Hematopoietic multipotent progenitor cell treated with erythropoietin and hydrocortisone succinate and interleukin-3 and kit ligand, for 4 days (in vitro differentiated cells): Measurements from ENCODE around the gene MAP3K12.
A peak's percentile ranks its signal among the peaks of the same experiment; 100 is the strongest.
"Not testable (repeated sequence)": the region's sequence is repeated elsewhere in the genome, so short reads cannot be mapped to it uniquely, and the experiment has no call there.

Source experiments
- DNase-seq: peaks from one replicate; pipeline ENCODE4 v3.0.0-alpha.2; 2015

The MAP3K12 gene

GRCh38 chr12:53466640-53467039, 32.6 kb downstream of the MAP3K12 start:
- no peak for DNase-seq

- no peak for DNase-seq
These were observed 33.6 kb downstream of the MAP3K12 start for GRCh38 chr12:53465679-53466078.

- DNase-seq = no peak
These were observed 34.4 kb downstream of the MAP3K12 start for GRCh38 chr12:53464685-53465418.

- no peak for DNase-seq
These were observed 35.3 kb downstream of the MAP3K12 start for GRCh38 chr12:53463802-53464560.

- DNase-seq = no peak
These were observed 36.3 kb downstream of the MAP3K12 start for GRCh38 chr12:53462935-53463334.

GRCh38 chr12:53461591-53461990, 37.7 kb downstream of the MAP3K12 start:
- DNase-seq = no peak

GRCh38 chr12:53461059-53461458, 38.2 kb downstream of the MAP3K12 start:
- no peak for DNase-seq

- DNase-seq = no peak
These were observed 40.2 kb downstream of the MAP3K12 start for GRCh38 chr12:53459097-53459496.

- DNase-seq = no peak
These were observed 42.4 kb downstream of the MAP3K12 start for GRCh38 chr12:53456654-53457366.

GRCh38 chr12:53454707-53455106, 44.6 kb downstream of the MAP3K12 start:
- no peak for DNase-seq

- DNase-seq = no peak
These were observed 45.2 kb downstream of the MAP3K12 start for GRCh38 chr12:53453953-53454640.

- peak; percentile 92 for DNase-seq
These were observed 46.8 kb downstream of the MAP3K12 start for GRCh38 chr12:53452159-53453077.

GRCh38 chr12:53451661-53452158, 47.5 kb downstream of the MAP3K12 start, which contains the start of gene PCBP2:
TSS of gene PCBP2 (plus strand) at chr12:53452102. CDS start at chr12:53454801, 2,699 bp downstream.
- DNase-seq = peak; percentile 100

- DNase-seq = no peak
These were observed 48.3 kb downstream of the MAP3K12 start for GRCh38 chr12:53450936-53451335.

- not testable (repeated sequence) for DNase-seq
These were observed 54.5 kb downstream of the MAP3K12 start for GRCh38 chr12:53444593-53445325.

- DNase-seq = no peak
These were observed 55.3 kb downstream of the MAP3K12 start for GRCh38 chr12:53443955-53444354.

- peak; percentile 100 for DNase-seq
These were observed 58.0 kb downstream of the MAP3K12 start, which contains the start of gene PRR13 for GRCh38 chr12:53441040-53441833. TSS of gene PRR13 (plus strand) at chr12:53441734. CDS start at chr12:53442715, 981 bp downstream.

- not testable (repeated sequence) for DNase-seq
These were observed 59.7 kb downstream of the MAP3K12 start for GRCh38 chr12:53439582-53439981.

- not testable (repeated sequence) for DNase-seq
These were observed 63.9 kb downstream of the MAP3K12 start for GRCh38 chr12:53435326-53435725.

- no peak for DNase-seq
These were observed 68.1 kb downstream of the MAP3K12 start for GRCh38 chr12:53431187-53431586.
